B cell (primary cell): ENCODE measurements around the gene CCDC50. TPM values are rescaled to one million over a fixed set of nuclear protein-coding genes. Genes with fewer than 3 reads are reported as not detected.

ENCODE experiments used
- ATAC-seq: fragments of 200-7000 bp; cut with Tn5 transposase; one replicate; pipeline ENCODE4 v1.10.0; 2021; ENCODE audit warnings: low read depth, mild to moderate bottlenecking, moderate number of reproducible peaks, moderate library complexity
- CTCF ChIA-PET: fragments of 350-600 bp; sonication (Branson Sonifier 250); formaldehyde crosslinking; loops from one replicate; lab custom pipeline; 2021; ENCODE audit warnings: antibody characterized with exemption, inconsistent platforms; lab: Charles Lee
- POLR2A ChIA-PET: fragments of 350-600 bp; sonication (Branson Sonifier 250); formaldehyde crosslinking; loops from one replicate; lab custom pipeline; 2021; ENCODE audit warnings: antibody characterized with exemption; lab: Charles Lee
- DNase-seq: peaks from one replicate; pipeline ENCODE4 v3.0.0; 2013
- H2AFZ ChIP-seq: 2 replicates; pipeline ENCODE4 v1.6.1; 2012; ENCODE audit warnings: mild to moderate bottlenecking, low read depth, low read length; ENCODE audit not compliant: insufficient read depth, poor library complexity, severe bottlenecking
- H3K27ac ChIP-seq, 2 donors: 1 replicate in 1 of 2; 2 replicates in 1 of 2; pipeline ENCODE4 v1.5.1; 2012 to 2013; ENCODE audit warnings: low read length in 2 of 2, mild to moderate bottlenecking in 2 of 2, moderate library complexity in 1 of 2
- H3K27me3 ChIP-seq, 4 experiments: fragments of 200-600 bp in 1 of 4; sonication (generic) in 1 of 4; replicated peaks in 1 of 4; 1 replicate in 2 of 4; 2 replicates in 2 of 4; pipeline versions ENCODE4 v1.6.1 to v1.7.0; 2013 to 2016; ENCODE audit warnings: low read length in 3 of 4, mild to moderate bottlenecking in 2 of 4, mixed read lengths in 1 of 4, moderate library complexity in 1 of 4; ENCODE audit not compliant: insufficient read depth in 4 of 4, control insufficient read depth in 3 of 4; ENCODE audit errors: control extremely low read depth in 1 of 4
- H3K36me3 ChIP-seq, 2 experiments: replicated peaks in 1 of 2; 1 replicate in 1 of 2; 2 replicates in 1 of 2; pipeline versions ENCODE4 v1.6.1 to v1.7.1; 2013; ENCODE audit warnings: low read length in 1 of 2; ENCODE audit not compliant: insufficient read depth in 2 of 2, control insufficient read depth in 1 of 2; ENCODE audit errors: control extremely low read depth in 1 of 2, extremely low read depth in 1 of 2
- H3K4me1 ChIP-seq, 2 donors: fragments of 200-600 bp in 1 of 2; sonication (generic) in 1 of 2; 1 replicate in 1 of 2; 2 replicates in 1 of 2; pipeline versions ENCODE4 v1.5.1 to v1.6.1; 2013 to 2017; ENCODE audit warnings: low read length in 2 of 2; ENCODE audit not compliant: control insufficient read depth in 2 of 2, insufficient read depth in 2 of 2
- H3K4me2 ChIP-seq: replicated peaks from 2 replicates; pipeline ENCODE3; 2012; ENCODE audit warnings: mild to moderate bottlenecking, low read depth, low read length; ENCODE audit not compliant: poor library complexity, severe bottlenecking
- H3K4me3 ChIP-seq, 5 experiments: fragments of 200-600 bp in 1 of 5; sonication (generic) in 1 of 5; 1 replicate in 3 of 5; 2 replicates in 2 of 5; pipeline versions ENCODE4 v1.5.1 to v1.7.0; 2011 to 2016; ENCODE audit warnings: low read length in 4 of 5, mild to moderate bottlenecking in 4 of 5, low read depth in 2 of 5, control low read depth in 1 of 5, moderate library complexity in 1 of 5; ENCODE audit not compliant: insufficient read depth in 1 of 5; ENCODE audit errors: control extremely low read depth in 1 of 5, extremely low read depth in 1 of 5
- H3K79me2 ChIP-seq: fragments of 200-600 bp; sonication (generic); one replicate; pipeline ENCODE4 v1.6.0; 2016; ENCODE audit warnings: low read length; ENCODE audit not compliant: control insufficient read depth, insufficient read depth
- H3K9ac ChIP-seq: fragments of 200-600 bp; sonication (generic); 2 replicates; pipeline ENCODE4 v1.6.1; 2017; ENCODE audit warnings: mild to moderate bottlenecking, low read length, moderate library complexity
- H3K9me3 ChIP-seq, 3 donors: one replicate each; pipeline versions ENCODE4 v1.6.1 to v1.7.1; 2013; ENCODE audit warnings: low read length in 2 of 3; ENCODE audit not compliant: control insufficient read depth in 2 of 3, insufficient read depth in 1 of 3; ENCODE audit errors: control extremely low read depth in 1 of 3
- H4K20me1 ChIP-seq: 2 replicates; pipeline ENCODE4 v1.6.0; 2012; ENCODE audit warnings: mild to moderate bottlenecking, low read length; ENCODE audit not compliant: insufficient read depth, control insufficient read depth, poor library complexity, severe bottlenecking
- H3K27ac Mint-ChIP-seq: one replicate; pipeline ENCODE4 v1.8.0; 2021; ENCODE audit warnings: mixed read lengths
- H3K27me3 Mint-ChIP-seq: one replicate; pipeline ENCODE4 v1.8.0; 2021; ENCODE audit warnings: mixed read lengths
- H3K4me1 Mint-ChIP-seq: one replicate; pipeline ENCODE4 v1.8.0; 2021; ENCODE audit warnings: mixed read lengths
- H3K4me3 Mint-ChIP-seq: one replicate; pipeline ENCODE4 v1.8.0; 2021; ENCODE audit warnings: mixed read lengths
- H3K9me3 Mint-ChIP-seq: one replicate; pipeline ENCODE4 v1.8.0; 2022; ENCODE audit warnings: mixed read lengths; ENCODE audit not compliant: insufficient read depth
- CTCF ChIP-seq: fragments of 200-600 bp; IDR thresholded peaks from one replicate; pipeline ENCODE4 v1.8.0; 2022; ENCODE audit warnings: antibody characterized with exemption, mild to moderate bottlenecking
- EZH2 ChIP-seq: IDR thresholded peaks from 2 replicates; pipeline ENCODE4 v1.6.1; 2012; ENCODE audit warnings: borderline replicate concordance, low read depth, mild to moderate bottlenecking, moderate library complexity, low read length; ENCODE audit not compliant: insufficient read depth, poor library complexity, severe bottlenecking
- WGBS: methylation state at CpG from one replicate; pipeline ENCODE4 v1.1.5; 2013; ENCODE audit warnings: missing lambda C conversion rate; ENCODE audit not compliant: insufficient coverage; 5-methylcytosine and 5-hydroxymethylcytosine counted together
- intact Hi-C: fragments of 100-400 bp; cut with micrococcal nuclease; formaldehyde crosslinking; loops from one replicate; pipeline ENCODE4 v1.10.0; 2022
- polyA plus RNA-seq: library from polyadenylated mRNA; depleted of rRNA; stranded (reverse); fragments of >200 nt; gene quantifications from 2 replicates; pipeline ENCODE4 v1.2.3, GENCODE V29; 2012
- total RNA-seq, 2 donors: library from RNA; stranded (reverse); fragments of 120-200 nt in 1 of 2; gene quantifications; 1 replicate in 1 of 2; 2 replicates in 1 of 2; pipeline versions ENCODE4 v1.2.3 to v1.2.4, GENCODE V29; 2013 to 2022

CCDC50 gene
- total and polyA plus RNA-seq, 2 donors (not counting 1 experiment from before 2014, with no cell fraction given), result 48.7 to 121 TPM

GRCh38 chr3:191390580-191390979 is 61.4 kb downstream of the CCDC50 start:
- DNase-seq, result no peak
- ChIA-PET POLR2A (no interaction called here), CTCF (interaction anchor here (4.6 kb wide), 1 partner anchor 146 kb away, joined by 31 read pairs; no protein-coding TSS in a partner anchor)
- Histone ChIP-seq H3K9ac (no peak overlapping the region), H4K20me1 (no peaks in the 10 kb centered on the region), H3K79me2 (no peaks in the 10 kb centered on the region), H3K9me3 (no peaks in the 10 kb centered on the region), H3K27me3 (no peaks in the 10 kb centered on the region), H3K4me1 (no peaks in the 10 kb centered on the region), H2AFZ (no peak overlapping the region), H3K4me2 (no peak overlapping the region), H3K27ac (no peak overlapping the region), H3K4me3 (no peak overlapping the region), H3K36me3 (peaks cover 5 to 57% of the 10 kb centered on the region in 2 experiments)
- H3K9me3 Mint-ChIP-seq, result no peaks in the 10 kb centered on the region
- TF ChIP-seq CTCF (no peak), EZH2 (no peak)
- H3K4me3 Mint-ChIP-seq, result no peak overlapping the region
- ATAC-seq, result no peak
- peaks cover 11% of the 10 kb centered on the region for H3K4me1 Mint-ChIP-seq
- intact Hi-C loops, result no loop called here
- no CpG with 5 or more reads among the region's 3 CpGs for WGBS
- H3K27me3 Mint-ChIP-seq, result no peaks in the 10 kb centered on the region
- H3K27ac Mint-ChIP-seq, result no peak overlapping the region

GRCh38 chr3:191391861-191392808 is 62.9 kb downstream of the CCDC50 start:
- intact Hi-C loops, result no loop called here
- ChIA-PET POLR2A (no interaction called here), CTCF (interaction anchor here (0.6 to 4.6 kb wide), 4 partner anchors 10 to 256 kb away, joined by 3 to 31 read pairs (median 4); no protein-coding TSS in a partner anchor)
- no peak overlapping the region for H3K4me2 ChIP-seq
- TF ChIP-seq CTCF (no peak), EZH2 (no peak)
- DNase-seq, result no peak
- H3K79me2 ChIP-seq, result no peaks in the 10 kb centered on the region
- ATAC-seq, result no peak
- H3K27me3 ChIP-seq, result no peaks in the 10 kb centered on the region
- H3K4me3 Mint-ChIP-seq, result no peak overlapping the region
- H3K27ac Mint-ChIP-seq, result no peak overlapping the region
- no peak overlapping the region for H3K27ac ChIP-seq
- no peaks in the 10 kb centered on the region for H3K4me1 ChIP-seq
- H2AFZ ChIP-seq, result no peak overlapping the region
- H3K4me1 Mint-ChIP-seq, result peaks cover 9% of the 10 kb centered on the region
- peaks cover 10 to 66% of the 10 kb centered on the region in 2 experiments for H3K36me3 ChIP-seq
- H3K27me3 Mint-ChIP-seq, result no peaks in the 10 kb centered on the region
- no peaks in the 10 kb centered on the region for H4K20me1 ChIP-seq
- no peak overlapping the region for H3K9ac ChIP-seq
- H3K9me3 ChIP-seq, result no peaks in the 10 kb centered on the region
- H3K9me3 Mint-ChIP-seq, result no peaks in the 10 kb centered on the region
- no peak overlapping the region for H3K4me3 ChIP-seq
- 100% methylated on average over 1 of the region's 2 CpGs for WGBS
